ENCODE data around the gene ITCH. TPM values are rescaled to one million over a fixed set of nuclear protein-coding genes. Genes with fewer than 3 reads are reported as not detected.

Gene ITCH
- polyA plus RNA-seq, 1 donor from 2014 or later = 39.5 TPM

DNA sequence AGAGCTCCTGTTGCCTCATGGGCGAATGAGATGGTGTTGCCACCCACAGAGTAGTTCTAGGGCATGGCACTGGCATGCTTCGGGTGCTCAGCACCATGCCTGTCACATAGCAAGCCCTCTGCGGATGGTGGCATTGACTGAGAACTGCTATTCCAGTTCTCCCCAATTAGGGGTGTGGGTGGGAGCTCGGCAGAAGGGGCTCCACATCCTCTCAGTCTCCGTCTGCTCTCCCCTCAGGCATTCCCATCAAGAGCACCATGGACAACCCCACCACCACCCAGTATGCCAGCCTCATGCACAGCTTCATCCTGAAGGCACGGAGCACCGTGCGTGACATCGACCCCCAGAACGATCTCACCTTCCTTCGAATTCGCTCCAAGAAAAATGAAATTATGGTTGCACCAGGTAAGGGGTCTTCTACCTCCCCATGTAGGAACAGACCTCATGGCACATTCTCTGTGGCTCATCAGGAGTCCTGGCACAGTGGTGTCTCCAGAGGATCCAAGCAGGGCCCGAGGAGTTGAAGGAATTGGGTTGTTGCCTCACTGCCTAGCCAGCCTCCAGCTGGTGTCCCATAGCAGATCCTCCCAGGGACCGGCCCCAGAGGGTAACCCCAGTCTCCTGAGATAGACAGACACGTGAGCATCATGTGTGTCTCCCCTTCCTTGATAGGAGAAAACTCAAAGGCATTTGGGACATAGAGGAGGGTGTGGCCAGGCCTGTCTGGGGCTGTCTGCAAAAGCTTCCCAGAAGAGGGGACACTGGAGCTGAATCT, 171.5 kb downstream of the ITCH start:
- no peaks in the 10 kb centered on the region for H3K79me2 ChIP-seq (replicated peaks; ENCODE audit: insufficient read depth, low read length)
- no peak overlapping the region for H3K4me2 ChIP-seq (ENCODE audit: low read length)
- no peaks in the 10 kb centered on the region for H3K36me3 ChIP-seq (ENCODE audit: insufficient read depth, low read length)
- no peak overlapping the region for H3K4me3 ChIP-seq (ENCODE audit: low read length)
- no peak overlapping the region for H3K27ac ChIP-seq (ENCODE audit: low read length)
- H3K27me3 ChIP-seq (ENCODE audit: insufficient read depth, low read depth, low read length) = no peaks in the 10 kb centered on the region
- no peaks in the 10 kb centered on the region for H3K9me2 ChIP-seq (ENCODE audit: insufficient read depth, low read length)
- H3K9me3 ChIP-seq (ENCODE audit: low read length) = no peaks in the 10 kb centered on the region
- no peaks in the 10 kb centered on the region for H3F3A ChIP-seq (ENCODE audit: insufficient read depth, low read length, poor library complexity, severe bottlenecking)
- no peak for TF ChIP-seq EZH2 (IDR thresholded peaks at IDR 0.05; ENCODE audit: borderline replicate concordance, insufficient read depth, low read length, poor library complexity, severe bottlenecking)
- TF ChIP-seq MXI1 (conservative IDR thresholded peaks at IDR 0.05; ENCODE audit: poor library complexity, severe bottlenecking) = no peak
- TF ChIP-seq EP300 (conservative IDR thresholded peaks at IDR 0.05; ENCODE audit: poor library complexity, severe bottlenecking) = no peak
- no peak for TF ChIP-seq POLR2AphosphoS5 (IDR thresholded peaks at IDR 0.05)
- TF ChIP-seq CTCF (IDR thresholded peaks at IDR 0.05; ENCODE audit: poor library complexity, severe bottlenecking) = no peak
- TF ChIP-seq SMC3 (conservative IDR thresholded peaks at IDR 0.05; ENCODE audit: poor library complexity) = no peak
- no peak for TF ChIP-seq TAF1 (IDR thresholded peaks at IDR 0.05; ENCODE audit: low read depth)
- TF ChIP-seq, protein P1, sequence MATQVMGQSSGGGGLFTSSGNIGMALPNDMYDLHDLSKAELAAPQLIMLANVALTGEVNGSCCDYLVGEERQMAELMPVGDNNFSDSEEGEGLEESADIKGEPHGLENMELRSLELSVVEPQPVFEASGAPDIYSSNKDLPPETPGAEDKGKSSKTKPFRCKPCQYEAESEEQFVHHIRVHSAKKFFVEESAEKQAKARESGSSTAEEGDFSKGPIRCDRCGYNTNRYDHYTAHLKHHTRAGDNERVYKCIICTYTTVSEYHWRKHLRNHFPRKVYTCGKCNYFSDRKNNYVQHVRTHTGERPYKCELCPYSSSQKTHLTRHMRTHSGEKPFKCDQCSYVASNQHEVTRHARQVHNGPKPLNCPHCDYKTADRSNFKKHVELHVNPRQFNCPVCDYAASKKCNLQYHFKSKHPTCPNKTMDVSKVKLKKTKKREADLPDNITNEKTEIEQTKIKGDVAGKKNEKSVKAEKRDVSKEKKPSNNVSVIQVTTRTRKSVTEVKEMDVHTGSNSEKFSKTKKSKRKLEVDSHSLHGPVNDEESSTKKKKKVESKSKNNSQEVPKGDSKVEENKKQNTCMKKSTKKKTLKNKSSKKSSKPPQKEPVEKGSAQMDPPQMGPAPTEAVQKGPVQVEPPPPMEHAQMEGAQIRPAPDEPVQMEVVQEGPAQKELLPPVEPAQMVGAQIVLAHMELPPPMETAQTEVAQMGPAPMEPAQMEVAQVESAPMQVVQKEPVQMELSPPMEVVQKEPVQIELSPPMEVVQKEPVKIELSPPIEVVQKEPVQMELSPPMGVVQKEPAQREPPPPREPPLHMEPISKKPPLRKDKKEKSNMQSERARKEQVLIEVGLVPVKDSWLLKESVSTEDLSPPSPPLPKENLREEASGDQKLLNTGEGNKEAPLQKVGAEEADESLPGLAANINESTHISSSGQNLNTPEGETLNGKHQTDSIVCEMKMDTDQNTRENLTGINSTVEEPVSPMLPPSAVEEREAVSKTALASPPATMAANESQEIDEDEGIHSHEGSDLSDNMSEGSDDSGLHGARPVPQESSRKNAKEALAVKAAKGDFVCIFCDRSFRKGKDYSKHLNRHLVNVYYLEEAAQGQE (IDR thresholded peaks at IDR 0.05; ENCODE audit: borderline replicate concordance) = no peak
- TF ChIP-seq RAD21 (conservative IDR thresholded peaks at IDR 0.05) = no peak
- H4K20me1 ChIP-seq (ENCODE audit: insufficient read depth) = no peaks in the 10 kb centered on the region
- no peak overlapping the region for H3K9ac ChIP-seq (ENCODE audit: low read length)
- no peak overlapping the region for H2AFZ ChIP-seq (ENCODE audit: low read depth, low read length)

- H4K20me1 ChIP-seq (ENCODE audit: insufficient read depth) = no peaks in the 10 kb centered on the region
These were observed 172.3 kb downstream of the ITCH start for GRCh38 chr20:34535301-34535840.

More at GRCh38 chr20:34535301-34535840, 172.3 kb downstream of the ITCH start:
- Histone ChIP-seq H3K27ac (ENCODE audit: low read length) (no peak overlapping the region), H3K79me2 (replicated peaks; ENCODE audit: insufficient read depth, low read length) (no peaks in the 10 kb centered on the region), H3K27me3 (ENCODE audit: insufficient read depth, low read depth, low read length) (no peaks in the 10 kb centered on the region), H3K9me3 (ENCODE audit: low read length) (no peaks in the 10 kb centered on the region), H3K4me3 (ENCODE audit: low read length) (no peak overlapping the region), H3K36me3 (ENCODE audit: insufficient read depth, low read length) (no peaks in the 10 kb centered on the region), H3K9me2 (ENCODE audit: insufficient read depth, low read length) (no peaks in the 10 kb centered on the region), H3K4me2 (ENCODE audit: low read length) (no peak overlapping the region), H3K9ac (ENCODE audit: low read length) (no peak overlapping the region), H3F3A (ENCODE audit: insufficient read depth, low read length, poor library complexity, severe bottlenecking) (no peaks in the 10 kb centered on the region), H2AFZ (ENCODE audit: low read depth, low read length) (no peak overlapping the region)
- no peak for TF ChIP-seq EP300 (conservative IDR thresholded peaks at IDR 0.05; ENCODE audit: poor library complexity, severe bottlenecking)
- TF ChIP-seq EZH2 (IDR thresholded peaks at IDR 0.05; ENCODE audit: borderline replicate concordance, insufficient read depth, low read length, poor library complexity, severe bottlenecking) = no peak
- TF ChIP-seq MXI1 (conservative IDR thresholded peaks at IDR 0.05; ENCODE audit: poor library complexity, severe bottlenecking) = no peak
- TF ChIP-seq SMC3 (conservative IDR thresholded peaks at IDR 0.05; ENCODE audit: poor library complexity) = no peak
- TF ChIP-seq POLR2AphosphoS5 (IDR thresholded peaks at IDR 0.05) = no peak
- TF ChIP-seq, protein P1 (IDR thresholded peaks at IDR 0.05; ENCODE audit: borderline replicate concordance) = no peak
- no peak for TF ChIP-seq CTCF (IDR thresholded peaks at IDR 0.05; ENCODE audit: poor library complexity, severe bottlenecking)
- TF ChIP-seq RAD21 (conservative IDR thresholded peaks at IDR 0.05) = no peak
- TF ChIP-seq TAF1 (IDR thresholded peaks at IDR 0.05; ENCODE audit: low read depth) = no peak

Measured in neural cell (in vitro differentiated cells).